Measurements from ENCODE around the gene TMTC2. TPM values are rescaled to one million over a fixed set of nuclear protein-coding genes. Genes with fewer than 3 reads are reported as not detected.

The TMTC2 gene
- total and polyA plus RNA-seq, 10 of the 15 experiments (the other 5 are each of a cell fraction or from before 2014, with no cell fraction given), result 0.14 to 9.7 (median 1.2) TPM

- ATAC-seq, result no peak
- SMC1A ChIA-PET (ENCODE audit: uncharacterized antibody, unreplicated experiment), result no interaction called here
- no peak overlapping the region for H3K4me2 ChIP-seq (ENCODE audit: control insufficient read depth, insufficient read depth)
- no peaks in the 10 kb centered on the region for H3K36me3 ChIP-seq (ENCODE audit: control insufficient read depth in 2 of 2, insufficient read depth in 2 of 2, low read length in 1 of 2)
- 25% methylated on average over 5 of the region's 5 CpGs for WGBS (ENCODE audit: insufficient coverage, insufficient replicate concordance, low lambda C conversion rate, missing lambda C conversion rate)
- no peak overlapping the region for H2AFZ ChIP-seq (ENCODE audit: control insufficient read depth, low read depth, low read length)
- H3K4me1 ChIP-seq (ENCODE audit: control insufficient read depth, insufficient read depth, low read length), result no peaks in the 10 kb centered on the region
- no peak for FAIRE-seq
- no TSS peak for BruUV-seq (replicated peaks)
- no peak for DNase-seq (ENCODE audit: low read depth, low spot score)
- RAD21 ChIA-PET (ENCODE audit: unreplicated experiment), result no interaction called here
- no peaks in the 10 kb centered on the region for H4K20me1 ChIP-seq (ENCODE audit: control insufficient read depth, insufficient read depth)
- H3K4me3 ChIP-seq, result no peak overlapping the region
- H3K27ac ChIP-seq (ENCODE audit: control insufficient read depth, insufficient read depth), result no peak overlapping the region
- CTCF ChIA-PET, result no interaction called here
- no peaks in the 10 kb centered on the region for H3K27me3 ChIP-seq (replicated peaks in 1 of 2; ENCODE audit: control insufficient read depth in 2 of 2, insufficient read depth in 2 of 2, low read length in 1 of 2)
- POLR2A ChIA-PET, result no interaction called here
- intact Hi-C loops (cut with micrococcal nuclease; ENCODE audit: unreplicated experiment), result no loop called here
- in situ Hi-C loops (cut with MboI), result no loop called here
- no peak overlapping the region for H3K9ac ChIP-seq (ENCODE audit: control insufficient read depth, insufficient read depth, low read length)
- H3K79me2 ChIP-seq (ENCODE audit: control insufficient read depth, insufficient read depth, low read length), result no peaks in the 10 kb centered on the region
- H3K9me3 ChIP-seq (replicated peaks; ENCODE audit: control insufficient read depth, insufficient read depth, low read length), result no peaks in the 10 kb centered on the region
- TF ChIP-seq SREBF1 (IDR thresholded peaks at IDR 0.05; ENCODE audit: low read length), result no peak
- no peak for TF ChIP-seq NRF1 (conservative IDR thresholded peaks at IDR 0.05; ENCODE audit: low read depth, low read length)
- no peak for TF ChIP-seq IRF5 (IDR thresholded peaks at IDR 0.05; ENCODE audit: borderline replicate concordance)
- no peak for TF ChIP-seq PRDM15 (CRISPR knock-in tag; IDR thresholded peaks at IDR 0.05)
- TF ChIP-seq NKRF (conservative IDR thresholded peaks at IDR 0.05), result no peak
- no peak for TF ChIP-seq ZNF384 (IDR thresholded peaks at IDR 0.05; ENCODE audit: borderline replicate concordance, low read depth, low read length)
- no peak for TF ChIP-seq NFIC (IDR thresholded peaks at IDR 0.05; ENCODE audit: low read depth, low read length)
- TF ChIP-seq GATAD2B (conservative IDR thresholded peaks at IDR 0.05; ENCODE audit: low read depth), result no peak
- TF ChIP-seq IKZF1 (conservative IDR thresholded peaks at IDR 0.05), result no peak
- no peak for TF ChIP-seq HDAC6 (IDR thresholded peaks at IDR 0.05; ENCODE audit: unreplicated experiment)
- no peak for TF ChIP-seq MEF2B (IDR thresholded peaks at IDR 0.05; ENCODE audit: partially characterized antibody, poor library complexity, severe bottlenecking)
- no peak for TF ChIP-seq HSF1 (IDR thresholded peaks at IDR 0.05; ENCODE audit: low read depth, low read length)
- TF ChIP-seq CBX5 (IDR thresholded peaks at IDR 0.05; ENCODE audit: low read depth), result no peak
- TF ChIP-seq SKIL (IDR thresholded peaks at IDR 0.05; ENCODE audit: low read depth, poor library complexity, severe bottlenecking), result no peak
These were observed 207.2 kb downstream of the TMTC2 start for GRCh38 chr12:82893896-82894295.

All from GM12878 (cell line).